Panc1 (cell line): ENCODE results near the gene NSL1.

Experiments used
- CTCF ChIP-seq: fragments of 450-650 bp; IDR thresholded peaks from 2 replicates; pipeline ENCODE4 v1.5.1; 2017; ENCODE audit warnings: mild to moderate bottlenecking
- REST ChIP-seq, 2 experiments: IDR thresholded peaks; 2 replicates each; pipeline ENCODE4 v1.6.1; 2011 to 2012; ENCODE audit warnings: low read depth in 2 of 2, control low read depth in 1 of 2, low read length in 1 of 2, mild to moderate bottlenecking in 1 of 2, moderate library complexity in 1 of 2; ENCODE audit not compliant: insufficient read depth in 1 of 2
- SIN3A ChIP-seq: IDR thresholded peaks from 2 replicates; pipeline ENCODE4 v1.6.1; 2012; ENCODE audit warnings: low read depth, mild to moderate bottlenecking, low read length, moderate library complexity, borderline replicate concordance; ENCODE audit not compliant: insufficient read depth

GRCh38 chr1:212783976-212784375 lies 7.6 kb downstream of the NSL1 start:
- no peak for TF ChIP-seq CTCF
- no peak for TF ChIP-seq REST (IDR thresholded peaks at IDR 0.05; ENCODE audit: insufficient read depth in 1 of 2, low read depth in 2 of 2, low read length in 1 of 2)
- no peak for TF ChIP-seq SIN3A
